K562 (cell line): ENCODE data around the gene ADD3. TPM values are rescaled to one million over a fixed set of nuclear protein-coding genes. Genes with fewer than 3 reads are reported as not detected.

ENCODE experiments used
- ATAC-seq: fragments of 200-7000 bp; cut with Tn5 transposase; 3 replicates; pipeline ENCODE4 v1.9.1; 2020; ENCODE audit warnings: moderate library complexity
- BruUV-seq: library from RNA; stranded (reverse); fragments of 400-500 nt; replicated peaks from 2 replicates; lab custom pipeline; 2021; lab: Mats Ljungman, UMichigan
- CTCF ChIA-PET: fragments of 300-600 bp; formaldehyde crosslinking; extraction: SDS; loops from one replicate; lab custom pipeline; 2021; ENCODE audit warnings: low intra/inter-chr PET ratio; lab: Yijun Ruan, JAX
- POLR2A ChIA-PET: fragments of 300-600, 350-650 bp; sonication (Branson Sonifier 250); formaldehyde crosslinking; extraction: SDS; loops from one replicate; lab custom pipeline; 2021; ENCODE audit warnings: antibody characterized with exemption, inconsistent platforms; lab: Yijun Ruan, JAX
- DNase-seq, 4 experiments: peaks; one replicate each; pipeline versions ENCODE4 v3.0.0 to v3.0.0-alpha.2; 2011 to 2018; ENCODE audit warnings: low spot score in 3 of 4, mixed read lengths in 3 of 4; ENCODE audit errors: extremely low read depth in 1 of 4
- FAIRE-seq: peaks from 2 replicates; lab custom pipeline; 2011; peaks lifted over from hg19 to GRCh38; lab: Jason Lieb, UNC
- H2AFZ ChIP-seq: 2 replicates; pipeline ENCODE4 v1.6.0; 2011; ENCODE audit warnings: low read depth, low read length, control low read depth, inconsistent platforms
- H3K27ac ChIP-seq: fragments of 200-600 bp; 3 replicates; pipeline ENCODE4 v1.8.0; 2011; ENCODE audit warnings: low read depth, mild to moderate bottlenecking, control low read depth, inconsistent platforms, low read length, moderate library complexity, mixed read lengths; ENCODE audit errors: extremely low read depth
- H3K27me3 ChIP-seq, 2 experiments: fragments of 300-600 bp in 1 of 2; 2 replicates in 1 of 2; 3 replicates in 1 of 2; pipeline versions ENCODE4 v1.6.0 to v1.8.0; 2011; ENCODE audit warnings: inconsistent platforms in 2 of 2, low read length in 2 of 2, mild to moderate bottlenecking in 1 of 2, mixed read lengths in 1 of 2, moderate library complexity in 1 of 2; ENCODE audit not compliant: control insufficient read depth in 2 of 2, insufficient read depth in 2 of 2
- H3K36me3 ChIP-seq: fragments of 300-600 bp; 3 replicates; pipeline ENCODE4 v1.8.0; 2011; ENCODE audit warnings: mild to moderate bottlenecking, low read length, inconsistent platforms; ENCODE audit not compliant: control insufficient read depth, insufficient read depth
- H3K4me1 ChIP-seq, 2 experiments: fragments of 200-600 bp in 1 of 2; replicated peaks in 1 of 2; 2 replicates in 1 of 2; 3 replicates in 1 of 2; pipeline versions ENCODE4 v1.5.1 to v1.8.0; 2011; ENCODE audit warnings: inconsistent platforms in 2 of 2, low read length in 2 of 2, mild to moderate bottlenecking in 1 of 2, mixed read lengths in 1 of 2, moderate library complexity in 1 of 2; ENCODE audit not compliant: control insufficient read depth in 2 of 2, insufficient read depth in 2 of 2
- H3K4me2 ChIP-seq: 2 replicates; pipeline ENCODE4 v1.6.1; 2011; ENCODE audit warnings: low read length, control low read depth, inconsistent platforms, mixed read lengths; ENCODE audit not compliant: insufficient read depth
- H3K4me3 ChIP-seq: fragments of 200-600 bp; sonication (generic), shearing (Covaris generic); 2 replicates; pipeline ENCODE4 v1.5.1; 2016; ENCODE audit warnings: control low read depth, inconsistent platforms
- H3K79me2 ChIP-seq: fragments of 200-600 bp; 3 replicates; pipeline ENCODE4 v1.8.0; 2011; ENCODE audit warnings: low read length, inconsistent platforms; ENCODE audit not compliant: control insufficient read depth, insufficient read depth
- H3K9ac ChIP-seq, 2 experiments: 2 replicates each; pipeline versions ENCODE4 v1.6.0 to v1.6.1; 2011; ENCODE audit warnings: low read depth in 2 of 2, low read length in 2 of 2, control low read depth in 1 of 2, inconsistent platforms in 1 of 2, mild to moderate bottlenecking in 1 of 2, mixed read lengths in 1 of 2; ENCODE audit not compliant: insufficient read depth in 1 of 2
- H3K9me1 ChIP-seq: one replicate; pipeline ENCODE4 v1.6.0; 2011; ENCODE audit warnings: inconsistent platforms, mild to moderate bottlenecking, low read length, moderate library complexity; ENCODE audit not compliant: control insufficient read depth, insufficient read depth
- H3K9me3 ChIP-seq: replicated peaks from 2 replicates; pipeline ENCODE4 v1.5.1; 2011; ENCODE audit warnings: low read depth, low read length, inconsistent platforms; ENCODE audit not compliant: control insufficient read depth, insufficient read depth
- H4K20me1 ChIP-seq: replicated peaks from 2 replicates; pipeline ENCODE4 v1.6.1; 2011; ENCODE audit warnings: low read length, inconsistent platforms, mixed read lengths; ENCODE audit not compliant: control insufficient read depth, insufficient read depth
- BRF2 ChIP-seq: IDR thresholded peaks from 3 replicates; pipeline ENCODE4 v1.6.1; 2011; ENCODE audit warnings: borderline replicate concordance, mild to moderate bottlenecking; ENCODE audit not compliant: insufficient read length, insufficient read depth
- HINFP ChIP-seq: fragments of 450-650 bp; conservative IDR thresholded peaks from 2 replicates; pipeline ENCODE4 v1.6.1; 2016; ENCODE audit warnings: missing genetic modification characterization, low read depth, mild to moderate bottlenecking, control low read depth, missing compliant biosample characterization
- HIVEP1 ChIP-seq: fragments of 250-450 bp; sonication (Bioruptor Pico); IDR thresholded peaks from 2 replicates; pipeline ENCODE4 v1.4.0; 2020; ENCODE audit warnings: mild to moderate bottlenecking
- SMAD4 ChIP-seq: fragments of 250-450 bp; sonication (Bioruptor Pico); conservative IDR thresholded peaks from 2 replicates; pipeline ENCODE4 v1.8.0; 2021; ENCODE audit warnings: inconsistent platforms, mild to moderate bottlenecking, moderate library complexity
- ZBTB40 ChIP-seq, 2 experiments: fragments of 450-650 bp in 1 of 2; sonication (generic) in 1 of 2; formaldehyde crosslinking in 1 of 2; IDR thresholded peaks; 2 replicates each; pipeline versions ENCODE4 v1.7.1 to v1.9.0; 2016 to 2022; ENCODE audit warnings: inconsistent platforms in 1 of 2, mild to moderate bottlenecking in 1 of 2, missing genetic modification reagents in 1 of 2
- ZNF586 ChIP-seq: fragments of 450-650 bp; formaldehyde crosslinking; conservative IDR thresholded peaks from 2 replicates; pipeline ENCODE4 v1.4.0; 2020; ENCODE audit warnings: mild to moderate bottlenecking, moderate library complexity
- ZNF785 ChIP-seq: fragments of 250-450 bp; sonication (Bioruptor Pico); IDR thresholded peaks from 2 replicates; pipeline ENCODE4 v1.4.0; 2020; ENCODE audit warnings: mild to moderate bottlenecking
- WGBS: fragments of 100-300 bp; shearing (Covaris generic); methylation state at CpG from one replicate; pipeline ENCODE4 v1.1.6; 2016; ENCODE audit warnings: low coverage, mixed read lengths; ENCODE audit not compliant: insufficient coverage; ENCODE audit errors: missing lambda C conversion rate; 5-methylcytosine and 5-hydroxymethylcytosine counted together
- in situ Hi-C: fragments of 300-500 bp; cut with MboI; formaldehyde crosslinking; loops from 4 replicates; pipeline ENCODE4 v1.15.0; 2018; ENCODE audit warnings: inconsistent platforms, mixed read lengths
- intact Hi-C: fragments of 100-400 bp; cut with micrococcal nuclease; formaldehyde crosslinking; loops from 2 replicates; pipeline ENCODE4 v1.14.2; 2022
- polyA plus RNA-seq, 8 experiments: library from polyadenylated mRNA; depleted of rRNA in 4 of 8; stranded (reverse) in 5 of 8; unstranded in 3 of 8; fragments of >200 nt; fragmentation: Nextera tagmentation in 2 of 8; fragmentation: Illumina TruSeq in 1 of 8; extraction: Ambion mirVana in 2 of 8; extraction: Trizol in 1 of 8; gene quantifications; 2 replicates each; pipeline versions ENCODE4 v1.2.1 to v1.2.3, GENCODE V29; 2011 to 2014; ENCODE audit warnings: inconsistent platforms in 1 of 8, missing spikeins in 1 of 8
- total RNA-seq, 7 experiments: library from RNA; depleted of rRNA in 6 of 7; stranded (reverse); fragments of >200 nt in 6 of 7; fragmentation: Illumina TruSeq in 2 of 7; extraction: Trizol in 2 of 7; gene quantifications; 2 replicates each; pipeline versions ENCODE4 v1.2.1 to v1.2.3, GENCODE V29; 2011 to 2021; ENCODE audit warnings: low replicate concordance in 1 of 7

The ADD3 gene
- total and polyA plus RNA-seq, 9 of the 15 experiments (the other 6 are each of a cell fraction or from before 2014, with no cell fraction given), result 13.2 to 125 (median 31.7) TPM

GRCh38 chr10:109976681-109977080 lies 31.1 kb upstream of the ADD3 start:
- H3K4me3 ChIP-seq, result no peak overlapping the region
- H3K4me1 ChIP-seq, result peaks cover 4 to 15% of the 10 kb centered on the region in 2 experiments; a peak in 3 of 5 replicates
- DNase-seq, result no peak
- H3K9me3 ChIP-seq, result no peaks in the 10 kb centered on the region
- no peak overlapping the region for H3K27ac ChIP-seq
- no peak overlapping the region for H3K4me2 ChIP-seq
- no peak for FAIRE-seq
- no peak overlapping the region for H2AFZ ChIP-seq
- H3K27me3 ChIP-seq, result no peaks in the 10 kb centered on the region
- 52% methylated on average over 2 of the region's 2 CpGs for WGBS
- no peak for TF ChIP-seq HIVEP1
- no peak for TF ChIP-seq HINFP
- TF ChIP-seq ZNF785, result no peak
- TF ChIP-seq SMAD4 (CRISPR knock-in tag), result no peak
- no peak for TF ChIP-seq BRF2
- no peak for TF ChIP-seq ZBTB40 (IDR thresholded peaks at IDR 0.05)
- TF ChIP-seq ZBTB40 (CRISPR knock-in tag; IDR thresholded peaks at IDR 0.05), result no peak
- no peak for TF ChIP-seq ZNF586 (CRISPR knock-in tag)
- no peaks in the 10 kb centered on the region for H3K36me3 ChIP-seq
- H3K9ac ChIP-seq, result no peak overlapping the region
- no peak for ATAC-seq
- POLR2A ChIA-PET, result interaction anchor here (1.0 kb wide), 1 partner anchor 39 kb away, joined by 3 read pairs; no protein-coding TSS in a partner anchor
- no peaks in the 10 kb centered on the region for H4K20me1 ChIP-seq
- in situ Hi-C loops, result no loop called here
- BruUV-seq, result no TSS peak
- CTCF ChIA-PET, result no interaction called here
- H3K9me1 ChIP-seq, result no peaks in the 10 kb centered on the region
- no peaks in the 10 kb centered on the region for H3K79me2 ChIP-seq
- intact Hi-C loops, result loop anchor here (5.0 kb wide), 2 partner anchors 106 to 161 kb away; no protein-coding TSS in a partner anchor
